ENCODE results near the gene NDUFAF4. TPM values are rescaled to one million over a fixed set of nuclear protein-coding genes. Genes with fewer than 3 reads are reported as not detected.

NDUFAF4 gene
- total and polyA plus RNA-seq, 2 of the 8 experiments (the other 6 are each of a cell fraction or from before 2014, with no cell fraction given), result 21.9 to 84.4 TPM

DNA sequence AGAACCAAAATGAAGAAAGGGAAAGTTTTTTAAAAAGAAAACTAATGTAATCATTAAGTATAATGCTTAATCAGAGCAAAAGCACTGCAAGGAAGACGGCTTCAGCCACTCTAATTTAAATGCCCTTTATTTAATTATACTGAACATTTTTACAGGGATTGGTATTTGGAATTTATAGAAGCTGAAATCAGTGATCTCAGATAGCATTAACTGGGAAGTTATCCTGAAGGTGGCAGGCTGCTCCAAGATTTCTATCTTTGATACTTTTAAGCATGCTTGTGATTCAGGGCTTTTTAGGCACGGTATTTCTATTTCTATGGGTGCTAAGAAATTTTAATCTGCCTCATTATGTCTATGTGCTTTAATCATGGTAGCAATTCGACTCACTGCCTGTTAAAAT is 1.3 kb upstream of the NDUFAF4 start:
- DNase-seq (ENCODE audit: low read depth in 1 of 2, low spot score in 2 of 2) (no peak), FAIRE-seq (no peak)
- Histone ChIP-seq H3K56ac (replicated peaks; ENCODE audit: insufficient read length, low read depth, low read length) (no peak overlapping the region), H3K14ac (ENCODE audit: insufficient read length) (no peak overlapping the region), H4K91ac (replicated peaks; ENCODE audit: insufficient read length, low read length) (no peak overlapping the region), H2BK120ac (replicated peaks; ENCODE audit: low read depth, low read length) (no peak overlapping the region), H3K4ac (replicated peaks; ENCODE audit: insufficient read length, low read depth, low read length) (no peak overlapping the region), H3K27me3 (replicated peaks in 1 of 4; ENCODE audit: control insufficient read depth in 3 of 4, extremely low read depth in 1 of 4, insufficient read depth in 3 of 4, low read length in 3 of 4) (no peaks in the 10 kb centered on the region), H4K8ac (ENCODE audit: extremely low read depth, insufficient read depth, low read length) (no peak overlapping the region), H2AFZ (ENCODE audit: low read length) (no peak overlapping the region), H3K36me3 (ENCODE audit: control insufficient read depth in 2 of 4, insufficient read depth in 4 of 4, low read length in 3 of 4) (peaks cover 0 to 19% (median 6%) of the 10 kb centered on the region in 4 experiments; a peak in 5 of 8 replicates), H4K20me1 (replicated peaks in 1 of 2; ENCODE audit: control insufficient read depth in 1 of 2, insufficient read depth in 2 of 2, low read length in 2 of 2) (peaks cover 1 to 4% of the 10 kb centered on the region in 2 experiments), H2AK5ac (ENCODE audit: low read depth, low read length) (no peak overlapping the region), H2BK12ac (ENCODE audit: low read depth, low read length) (no peak overlapping the region), H3K23ac (ENCODE audit: insufficient read length) (no peak overlapping the region), H2BK15ac (ENCODE audit: low read length) (no peak overlapping the region), H4K5ac (ENCODE audit: insufficient read length, low read depth, low read length) (no peak overlapping the region), H3K9me3 (ENCODE audit: insufficient read depth in 2 of 2, low read depth in 1 of 2, low read length in 1 of 2) (no peaks in the 10 kb centered on the region), H2BK5ac (ENCODE audit: low read depth, low read length) (no peak overlapping the region), H3K79me1 (ENCODE audit: low read depth, low read length) (no peaks in the 10 kb centered on the region), H3K4me1 (replicated peaks in 1 of 4; ENCODE audit: control insufficient read depth in 3 of 4, insufficient read depth in 4 of 4, low read length in 3 of 4) (peaks cover 0 to 2% (median 0%) of the 10 kb centered on the region in 4 experiments; a peak in 1 of 7 replicates), H3K18ac (ENCODE audit: extremely low read depth, low read length) (no peak overlapping the region), H2BK20ac (ENCODE audit: low read length) (no peak overlapping the region), H3K27ac (ENCODE audit: low read depth, low read length) (no peak overlapping the region), H3K4me3 (ENCODE audit: extremely low read depth in 1 of 4, insufficient read depth in 2 of 4, low read depth in 3 of 4, low read length in 4 of 4) (peak overlapping the region in 1 of 4 experiments; percentile 80; a peak in 1 of 8 replicates), H3K4me2 (ENCODE audit: insufficient read depth in 1 of 2, low read depth in 2 of 2, low read length in 2 of 2) (peak overlapping the region; percentile 56 to 77; a peak in 1 of 4 replicates), H3K79me2 (ENCODE audit: control insufficient read depth in 1 of 2, insufficient read depth in 2 of 2, low read length in 2 of 2) (peaks cover 3 to 32% of the 10 kb centered on the region in 2 experiments; a peak in 3 of 4 replicates), H3K9ac (replicated peaks in 1 of 4; ENCODE audit: extremely low read depth in 1 of 4, low read depth in 3 of 4, low read length in 3 of 4) (no peak overlapping the region), H3K23me2 (ENCODE audit: low read depth, low read length) (no peaks in the 10 kb centered on the region)
- WGBS, 2 experiments (ENCODE audit: extremely low coverage in 1 of 2, insufficient coverage in 1 of 2, insufficient read length in 1 of 2, insufficient replicate concordance in 2 of 2, low coverage in 1 of 2, low lambda C conversion rate in 2 of 2, missing lambda C conversion rate in 1 of 2), result 29% methylated on average over 3 of the region's 3 CpGs; no CpG with 5 or more reads in 1 of the 2 experiments
- TF ChIP-seq, protein P1, sequence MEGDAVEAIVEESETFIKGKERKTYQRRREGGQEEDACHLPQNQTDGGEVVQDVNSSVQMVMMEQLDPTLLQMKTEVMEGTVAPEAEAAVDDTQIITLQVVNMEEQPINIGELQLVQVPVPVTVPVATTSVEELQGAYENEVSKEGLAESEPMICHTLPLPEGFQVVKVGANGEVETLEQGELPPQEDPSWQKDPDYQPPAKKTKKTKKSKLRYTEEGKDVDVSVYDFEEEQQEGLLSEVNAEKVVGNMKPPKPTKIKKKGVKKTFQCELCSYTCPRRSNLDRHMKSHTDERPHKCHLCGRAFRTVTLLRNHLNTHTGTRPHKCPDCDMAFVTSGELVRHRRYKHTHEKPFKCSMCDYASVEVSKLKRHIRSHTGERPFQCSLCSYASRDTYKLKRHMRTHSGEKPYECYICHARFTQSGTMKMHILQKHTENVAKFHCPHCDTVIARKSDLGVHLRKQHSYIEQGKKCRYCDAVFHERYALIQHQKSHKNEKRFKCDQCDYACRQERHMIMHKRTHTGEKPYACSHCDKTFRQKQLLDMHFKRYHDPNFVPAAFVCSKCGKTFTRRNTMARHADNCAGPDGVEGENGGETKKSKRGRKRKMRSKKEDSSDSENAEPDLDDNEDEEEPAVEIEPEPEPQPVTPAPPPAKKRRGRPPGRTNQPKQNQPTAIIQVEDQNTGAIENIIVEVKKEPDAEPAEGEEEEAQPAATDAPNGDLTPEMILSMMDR (IDR thresholded peaks at IDR 0.05; ENCODE audit: control extremely low read depth in 1 of 3, insufficient read depth in 1 of 3, low read depth in 1 of 3, low read length in 3 of 3), result peak in 2 of 3 experiments; percentile 48 to 54; a peak in 2 of 4 replicates
- TF ChIP-seq JUND (IDR thresholded peaks at IDR 0.05; ENCODE audit: low read length) (no peak), RAD21 (IDR thresholded peaks at IDR 0.05 in 1 of 2, conservative IDR thresholded peaks at IDR 0.05 in 1 of 2; ENCODE audit: low read depth in 2 of 2, low read length in 2 of 2) (peak; percentile 80 to 82), CREB1 (IDR thresholded peaks at IDR 0.05) (no peak)
- CTCF ChIA-PET (ENCODE audit: partially characterized antibody), result interaction anchor here (0.6 to 5.3 kb wide), 18 partner anchors 9 to 272 kb away, joined by 3 to 117 read pairs (median 6); partner anchors contain the start of gene KLHL32
- POLR2A ChIA-PET (ENCODE audit: partially characterized antibody), result interaction anchor here (0.9 to 1.8 kb wide), 3 partner anchors 26 to 162 kb away, joined by 3 to 7 read pairs (median 6); partner anchors contain the start of gene KLHL32

Data from H1 (cell line).